HepG2 (cell line): ENCODE data around the gene NPTXR. TPM values are rescaled to one million over a fixed set of nuclear protein-coding genes. Genes with fewer than 3 reads are reported as not detected.

Experiments
- CREM ChIP-seq, 2 experiments: sonication (generic) in 1 of 2; formaldehyde crosslinking in 1 of 2; IDR thresholded peaks; 2 replicates each; pipeline versions ENCODE4 v1.4.0 to v1.6.1; 2016 to 2020; ENCODE audit warnings: antibody characterized with exemption in 1 of 2, mild to moderate bottlenecking in 1 of 2, missing genetic modification reagents in 1 of 2
- ELF1 ChIP-seq: sonication (generic); formaldehyde crosslinking; IDR thresholded peaks from 2 replicates; pipeline ENCODE4 v1.4.0; 2020; ENCODE audit warnings: missing genetic modification reagents
- GFI1 ChIP-seq: sonication (generic); formaldehyde crosslinking; IDR thresholded peaks from 2 replicates; pipeline ENCODE4 v1.5.0; 2020; ENCODE audit warnings: missing genetic modification reagents, mild to moderate bottlenecking, borderline replicate concordance
- KDM1A ChIP-seq: IDR thresholded peaks from 2 replicates; pipeline ENCODE4 v1.6.1; 2016; ENCODE audit warnings: missing compliant biosample characterization
- KMT2B ChIP-seq: IDR thresholded peaks from 2 replicates; pipeline ENCODE4 v1.6.1; 2016; ENCODE audit warnings: missing genetic modification reagents, missing compliant biosample characterization
- NFATC3 ChIP-seq: sonication (generic); formaldehyde crosslinking; IDR thresholded peaks from 2 replicates; pipeline ENCODE4 v1.5.1; 2020; ENCODE audit warnings: mild to moderate bottlenecking, missing genetic modification reagents
- NFYC ChIP-seq: IDR thresholded peaks from 2 replicates; pipeline ENCODE4 v1.6.1; 2016; ENCODE audit warnings: missing genetic modification reagents, missing compliant biosample characterization
- PCBP1 ChIP-seq: fragments of 200-400 bp; formaldehyde crosslinking; IDR thresholded peaks from 2 replicates; pipeline ENCODE4 v1.6.1; 2017; ENCODE audit warnings: mild to moderate bottlenecking, low read depth, low read length, borderline replicate concordance
- PHF8 ChIP-seq: sonication (generic); formaldehyde crosslinking; IDR thresholded peaks from 2 replicates; pipeline ENCODE4 v1.5.0; 2020; ENCODE audit warnings: missing genetic modification reagents
- RFX1 ChIP-seq: fragments of 450-650 bp; IDR thresholded peaks from 2 replicates; pipeline ENCODE4 v1.6.1; 2017
- RFX3 ChIP-seq: IDR thresholded peaks from 2 replicates; pipeline ENCODE4 v1.6.1; 2016; ENCODE audit warnings: missing biosample characterization, missing genetic modification reagents
- SALL1 ChIP-seq: sonication (generic); formaldehyde crosslinking; IDR thresholded peaks from 2 replicates; pipeline ENCODE4 v1.8.0; 2022; ENCODE audit warnings: mild to moderate bottlenecking, missing genetic modification reagents
- SIN3B ChIP-seq: fragments of 150-350 bp; IDR thresholded peaks from 2 replicates; pipeline ENCODE4 v1.6.1; 2014; ENCODE audit warnings: low read length
- SYNCRIP ChIP-seq: fragments of 200-400 bp; formaldehyde crosslinking; IDR thresholded peaks from 2 replicates; pipeline ENCODE4 v1.6.1; 2018; ENCODE audit warnings: mild to moderate bottlenecking, low read depth, low read length; ENCODE audit not compliant: insufficient read depth
- ZBTB7B ChIP-seq: sonication (generic); formaldehyde crosslinking; IDR thresholded peaks from 2 replicates; pipeline ENCODE4 v1.4.0; 2020; ENCODE audit warnings: missing genetic modification reagents
- ZFP82 ChIP-seq: sonication (generic); formaldehyde crosslinking; IDR thresholded peaks from 2 replicates; pipeline ENCODE4 v1.5.1; 2020; ENCODE audit warnings: mild to moderate bottlenecking, missing genetic modification reagents, borderline replicate concordance
- ZMYM3 ChIP-seq: sonication (generic); formaldehyde crosslinking; IDR thresholded peaks from 2 replicates; pipeline ENCODE4 v1.5.1; 2020; ENCODE audit warnings: mild to moderate bottlenecking, missing genetic modification reagents
- ZNF17 ChIP-seq: sonication (generic); formaldehyde crosslinking; IDR thresholded peaks from 2 replicates; pipeline ENCODE4 v1.5.0; 2020; ENCODE audit warnings: mild to moderate bottlenecking, missing genetic modification reagents
- ZNF510 ChIP-seq: sonication (generic); formaldehyde crosslinking; IDR thresholded peaks from 2 replicates; pipeline ENCODE4 v1.4.0; 2020; ENCODE audit warnings: low read depth, mild to moderate bottlenecking, missing genetic modification reagents
- ZNF564 ChIP-seq: sonication (generic); formaldehyde crosslinking; IDR thresholded peaks from 2 replicates; pipeline ENCODE4 v1.8.1; 2023; ENCODE audit warnings: mild to moderate bottlenecking, missing genetic modification reagents
- ZNF589 ChIP-seq: sonication (generic); formaldehyde crosslinking; conservative IDR thresholded peaks from 2 replicates; pipeline ENCODE4 v1.8.0; 2022; ENCODE audit warnings: mild to moderate bottlenecking, moderate library complexity, missing genetic modification reagents
- ZNF615 ChIP-seq: sonication (generic); formaldehyde crosslinking; IDR thresholded peaks from 2 replicates; pipeline ENCODE4 v1.5.0; 2020; ENCODE audit warnings: mild to moderate bottlenecking, missing genetic modification reagents, borderline replicate concordance
- ZNF616 ChIP-seq: sonication (generic); formaldehyde crosslinking; IDR thresholded peaks from 2 replicates; pipeline ENCODE4 v1.5.0; 2020; ENCODE audit warnings: low read depth, mild to moderate bottlenecking, missing genetic modification reagents
- ZNF768 ChIP-seq: sonication (generic); formaldehyde crosslinking; IDR thresholded peaks from 2 replicates; pipeline ENCODE4 v1.4.0; 2020; ENCODE audit warnings: missing genetic modification reagents
- ZSCAN29 ChIP-seq: sonication (generic); formaldehyde crosslinking; conservative IDR thresholded peaks from 2 replicates; pipeline ENCODE4 v1.4.0; 2020; ENCODE audit warnings: mild to moderate bottlenecking, missing genetic modification reagents
- polyA plus RNA-seq, 8 experiments: library from polyadenylated mRNA; depleted of rRNA in 3 of 8; stranded (reverse) in 7 of 8; unstranded in 1 of 8; fragments of >200 nt; fragmentation: Illumina TruSeq in 4 of 8; extraction: Trizol in 4 of 8; gene quantifications; 2 replicates each; pipeline versions ENCODE4 v1.2.1 to v1.2.3, GENCODE V29; 2011 to 2016; ENCODE audit warnings: low read depth in 4 of 8, missing spikeins in 1 of 8, mixed read lengths in 1 of 8; ENCODE audit not compliant: insufficient read depth in 1 of 8
- total RNA-seq, 5 experiments: library from RNA; depleted of rRNA; stranded (reverse); fragments of >200 nt; fragmentation: Illumina TruSeq; extraction: Trizol; gene quantifications; 2 replicates each; pipeline ENCODE4 v1.2.3, GENCODE V29; 2016; ENCODE audit warnings: low read depth in 1 of 5
- TF ChIP-seq, protein P1 (sequence below): sonication (generic); formaldehyde crosslinking; IDR thresholded peaks from 2 replicates; pipeline ENCODE4 v1.5.0; 2020; ENCODE audit warnings: mild to moderate bottlenecking, missing genetic modification reagents
- TF ChIP-seq, protein P2 (sequence below): sonication (generic); formaldehyde crosslinking; IDR thresholded peaks from 2 replicates; pipeline ENCODE4 v1.4.0; 2020; ENCODE audit warnings: mild to moderate bottlenecking, missing genetic modification reagents
- TF ChIP-seq, protein P3 (sequence below): fragments of 450-650 bp; IDR thresholded peaks from 2 replicates; pipeline ENCODE4 v1.6.1; 2017

Gene NPTXR
- total and polyA plus RNA-seq, 2 of the 13 experiments (the other 11 are each of a cell fraction or from before 2014, with no cell fraction given), result 2.6 to 4.8 TPM

DNA sequence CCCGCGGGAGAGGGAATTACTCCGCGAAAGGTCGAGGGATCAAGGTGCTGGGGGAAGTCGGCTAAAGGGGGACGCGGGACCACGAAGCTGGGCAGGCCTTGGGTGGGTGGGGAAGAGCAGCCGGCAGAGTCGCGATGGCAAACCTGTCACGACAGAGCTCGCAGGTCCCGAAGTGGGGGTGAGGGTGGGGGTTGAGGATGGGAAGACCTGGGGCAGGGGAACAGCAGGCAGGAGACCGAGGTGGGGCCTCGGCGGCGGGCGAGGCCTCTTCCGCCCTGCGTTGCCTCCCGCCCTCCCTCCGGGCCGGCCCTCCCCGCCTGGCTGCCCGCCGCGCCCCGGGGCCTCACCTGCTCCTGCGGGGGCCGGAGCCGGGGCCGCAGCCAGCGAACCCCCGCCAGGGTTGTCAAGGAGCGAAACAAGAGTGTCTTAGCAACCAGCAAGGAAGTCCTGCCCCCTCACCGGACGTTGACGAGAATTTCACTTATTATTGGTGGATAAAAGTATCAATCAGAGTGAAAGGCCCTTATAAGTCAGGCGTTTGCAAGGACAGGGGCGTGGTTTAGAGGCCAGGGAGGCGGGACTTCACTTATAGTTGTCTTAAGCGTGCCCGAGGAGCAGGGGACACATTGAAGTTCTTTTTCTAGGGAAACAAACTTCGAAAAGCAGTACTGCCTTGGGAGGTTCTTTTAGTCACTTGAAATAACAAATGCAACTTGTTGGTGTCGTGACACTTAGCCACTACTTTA is 49.9 kb downstream of the NPTXR start, which contains the start of gene DNAL4 (continued):
- TF ChIP-seq ZNF17 (no peak), ZNF616 (CRISPR knock-in tag) (no peak), KDM1A (CRISPR knock-in tag) (no peak), KMT2B (CRISPR knock-in tag) (peak; percentile 58; the same call in 1 of the 2 replicates), RFX3 (CRISPR knock-in tag) (peak; percentile 83), ZSCAN29 (CRISPR knock-in tag) (no peak), RFX1 (peak; percentile 79), NFYC (CRISPR knock-in tag) (peak; percentile 89), PCBP1 (no peak), NFATC3 (CRISPR knock-in tag) (no peak), SIN3B (no peak), ZMYM3 (CRISPR knock-in tag) (no peak), ZNF510 (no peak), ZNF589 (CRISPR knock-in tag) (no peak), ZNF768 (peak; percentile 52; the same call in 1 of the 2 replicates), SALL1 (peak; percentile 26; the same call in 1 of the 2 replicates), ZNF615 (CRISPR knock-in tag) (no peak), CREM (IDR thresholded peaks at IDR 0.05) (peak; percentile 45; the same call in 1 of the 2 replicates), CREM (CRISPR knock-in tag; IDR thresholded peaks at IDR 0.05) (no peak), SYNCRIP (no peak), ZFP82 (CRISPR knock-in tag) (no peak), ZBTB7B (CRISPR knock-in tag) (peak; percentile 26; the same call in 1 of the 2 replicates), ELF1 (CRISPR knock-in tag) (peak; percentile 36; the same call in 1 of the 2 replicates), GFI1 (CRISPR knock-in tag) (no peak), PHF8 (peak; percentile 51), ZNF564 (no peak)
- TF ChIP-seq, protein P1, sequence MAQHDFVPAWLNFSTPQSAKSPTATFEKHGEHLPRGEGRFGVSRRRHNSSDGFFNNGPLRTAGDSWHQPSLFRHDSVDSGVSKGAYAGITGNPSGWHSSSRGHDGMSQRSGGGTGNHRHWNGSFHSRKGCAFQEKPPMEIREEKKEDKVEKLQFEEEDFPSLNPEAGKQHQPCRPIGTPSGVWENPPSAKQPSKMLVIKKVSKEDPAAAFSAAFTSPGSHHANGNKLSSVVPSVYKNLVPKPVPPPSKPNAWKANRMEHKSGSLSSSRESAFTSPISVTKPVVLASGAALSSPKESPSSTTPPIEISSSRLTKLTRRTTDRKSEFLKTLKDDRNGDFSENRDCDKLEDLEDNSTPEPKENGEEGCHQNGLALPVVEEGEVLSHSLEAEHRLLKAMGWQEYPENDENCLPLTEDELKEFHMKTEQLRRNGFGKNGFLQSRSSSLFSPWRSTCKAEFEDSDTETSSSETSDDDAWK (CRISPR knock-in tag), result no peak
- TF ChIP-seq, protein P2, sequence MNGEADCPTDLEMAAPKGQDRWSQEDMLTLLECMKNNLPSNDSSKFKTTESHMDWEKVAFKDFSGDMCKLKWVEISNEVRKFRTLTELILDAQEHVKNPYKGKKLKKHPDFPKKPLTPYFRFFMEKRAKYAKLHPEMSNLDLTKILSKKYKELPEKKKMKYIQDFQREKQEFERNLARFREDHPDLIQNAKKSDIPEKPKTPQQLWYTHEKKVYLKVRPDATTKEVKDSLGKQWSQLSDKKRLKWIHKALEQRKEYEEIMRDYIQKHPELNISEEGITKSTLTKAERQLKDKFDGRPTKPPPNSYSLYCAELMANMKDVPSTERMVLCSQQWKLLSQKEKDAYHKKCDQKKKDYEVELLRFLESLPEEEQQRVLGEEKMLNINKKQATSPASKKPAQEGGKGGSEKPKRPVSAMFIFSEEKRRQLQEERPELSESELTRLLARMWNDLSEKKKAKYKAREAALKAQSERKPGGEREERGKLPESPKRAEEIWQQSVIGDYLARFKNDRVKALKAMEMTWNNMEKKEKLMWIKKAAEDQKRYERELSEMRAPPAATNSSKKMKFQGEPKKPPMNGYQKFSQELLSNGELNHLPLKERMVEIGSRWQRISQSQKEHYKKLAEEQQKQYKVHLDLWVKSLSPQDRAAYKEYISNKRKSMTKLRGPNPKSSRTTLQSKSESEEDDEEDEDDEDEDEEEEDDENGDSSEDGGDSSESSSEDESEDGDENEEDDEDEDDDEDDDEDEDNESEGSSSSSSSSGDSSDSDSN (CRISPR knock-in tag), result peak; percentile 49; the same call in 1 of the 2 replicates
- TF ChIP-seq, protein P3, sequence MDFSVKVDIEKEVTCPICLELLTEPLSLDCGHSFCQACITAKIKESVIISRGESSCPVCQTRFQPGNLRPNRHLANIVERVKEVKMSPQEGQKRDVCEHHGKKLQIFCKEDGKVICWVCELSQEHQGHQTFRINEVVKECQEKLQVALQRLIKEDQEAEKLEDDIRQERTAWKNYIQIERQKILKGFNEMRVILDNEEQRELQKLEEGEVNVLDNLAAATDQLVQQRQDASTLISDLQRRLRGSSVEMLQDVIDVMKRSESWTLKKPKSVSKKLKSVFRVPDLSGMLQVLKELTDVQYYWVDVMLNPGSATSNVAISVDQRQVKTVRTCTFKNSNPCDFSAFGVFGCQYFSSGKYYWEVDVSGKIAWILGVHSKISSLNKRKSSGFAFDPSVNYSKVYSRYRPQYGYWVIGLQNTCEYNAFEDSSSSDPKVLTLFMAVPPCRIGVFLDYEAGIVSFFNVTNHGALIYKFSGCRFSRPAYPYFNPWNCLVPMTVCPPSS, result no peak
